GM19035 (cell line): ENCODE results near the gene STX16.
A peak's percentile ranks its signal among the peaks of the same experiment; 100 is the strongest.

Experiments used
- ATAC-seq: cut with Tn5 transposase; IDR thresholded peaks from one replicate; pipeline ENCODE4 v1.9.1; 2021; ENCODE audit not compliant: unreplicated experiment

The STX16 gene

GRCh38 chr20:58650776-58651558, at the start of gene STX16:
Gene STX16 (plus strand): TSS chr20:58651283. CDS start chr20:58652007, 724 bp downstream.
- peak; percentile 66 for ATAC-seq

- ATAC-seq, result no peak
Observed at GRCh38 chr20:58602124-58602523, 49.0 kb upstream of the STX16 start.

GRCh38 chr20:58603721-58604120, 47.4 kb upstream of the STX16 start:
- no peak for ATAC-seq

GRCh38 chr20:58604128-58604881, 46.8 kb upstream of the STX16 start:
- no peak for ATAC-seq

GRCh38 chr20:58605292-58606065, 45.6 kb upstream of the STX16 start:
- no peak for ATAC-seq

- ATAC-seq, result no peak
Observed at GRCh38 chr20:58606184-58606583, 44.9 kb upstream of the STX16 start.

GRCh38 chr20:58608096-58608840, 42.8 kb upstream of the STX16 start:
- ATAC-seq, result no peak

GRCh38 chr20:58609026-58609425, 42.1 kb upstream of the STX16 start:
- no peak for ATAC-seq

- no peak for ATAC-seq
Observed at GRCh38 chr20:58610071-58610800, 40.8 kb upstream of the STX16 start.

- no peak for ATAC-seq
Observed at GRCh38 chr20:58610811-58611210, 40.3 kb upstream of the STX16 start.

- no peak for ATAC-seq
Observed at GRCh38 chr20:58611236-58612030, 39.6 kb upstream of the STX16 start.

GRCh38 chr20:58612121-58612691, 38.9 kb upstream of the STX16 start:
- no peak for ATAC-seq

- ATAC-seq, result no peak
Observed at GRCh38 chr20:58613061-58613854, 37.8 kb upstream of the STX16 start.

GRCh38 chr20:58614366-58614765, 36.7 kb upstream of the STX16 start:
- ATAC-seq, result no peak

- no peak for ATAC-seq
Observed at GRCh38 chr20:58614984-58615760, 35.9 kb upstream of the STX16 start.

- ATAC-seq, result no peak
Observed at GRCh38 chr20:58616411-58616810, 34.7 kb upstream of the STX16 start.

- ATAC-seq, result no peak
Observed at GRCh38 chr20:58617158-58617557, 33.9 kb upstream of the STX16 start.
